Prostate gland (tissue), 2 donors: ENCODE results near the gene SMIM24.

Experiments
- CTCF ChIP-seq, 4 experiments: fragments of 200-600 bp in 2 of 4; fragments of 450-650 bp in 2 of 4; sonication (generic) in 2 of 4; IDR thresholded peaks; 1 replicate in 3 of 4; 2 replicates in 1 of 4; pipeline ENCODE4 v1.5.1; 2016 to 2019; ENCODE audit warnings: antibody characterized with exemption in 4 of 4, mild to moderate bottlenecking in 2 of 4, moderate library complexity in 2 of 4
- POLR2A ChIP-seq: fragments of 450-650 bp; IDR thresholded peaks from one replicate; pipeline ENCODE4 v1.6.1; 2016; ENCODE audit warnings: antibody characterized with exemption, mild to moderate bottlenecking
- POLR2AphosphoS5 ChIP-seq: sonication (generic); formaldehyde crosslinking; IDR thresholded peaks from one replicate; pipeline ENCODE4 v1.6.1; 2017; ENCODE audit warnings: antibody characterized with exemption

GRCh38 chr19:3504735-3505134 lies 24.4 kb upstream of the SMIM24 start:
- TF ChIP-seq POLR2A (no peak), CTCF (IDR thresholded peaks at IDR 0.05) (no peak), POLR2AphosphoS5 (no peak)
